SK-N-SH treated with all-trans-retinoic acid at 6 μM for 48 hours (cell line): Measurements from ENCODE around the gene GTF2F2.

Experiments used
- ATAC-seq: fragments of 200-7000 bp; cut with Tn5 transposase; 3 replicates; pipeline ENCODE4 v1.9.1; 2020; ENCODE audit warnings: mild to moderate bottlenecking, moderate library complexity
- ARNTL ChIP-seq: fragments of 450-650 bp; formaldehyde crosslinking; IDR thresholded peaks from 2 replicates; pipeline ENCODE4 v1.5.0; 2020; ENCODE audit warnings: low read depth, mild to moderate bottlenecking, moderate library complexity, borderline replicate concordance
- BACH2 ChIP-seq: fragments of 250-450 bp; sonication (Bioruptor Pico); IDR thresholded peaks from 2 replicates; pipeline ENCODE4 v1.9.0; 2021; ENCODE audit warnings: mild to moderate bottlenecking, borderline replicate concordance
- CREB5 ChIP-seq: fragments of 250-450 bp; sonication (Bioruptor Pico); IDR thresholded peaks from 2 replicates; pipeline ENCODE4 v1.5.1; 2020; ENCODE audit warnings: low read depth, mild to moderate bottlenecking, moderate library complexity
- CSDC2 ChIP-seq: fragments of 250-450 bp; sonication (Bioruptor Pico); IDR thresholded peaks from 2 replicates; pipeline ENCODE4 v1.5.0; 2020; ENCODE audit warnings: mild to moderate bottlenecking, moderate library complexity
- ESRRG ChIP-seq: fragments of 250-450 bp; sonication (Bioruptor Pico); IDR thresholded peaks from 2 replicates; pipeline ENCODE4 v1.6.1; 2021; ENCODE audit warnings: mild to moderate bottlenecking
- GLIS3 ChIP-seq: fragments of 250-450 bp; sonication (Bioruptor Pico); IDR thresholded peaks from 2 replicates; pipeline ENCODE4 v1.5.0; 2020; ENCODE audit warnings: mild to moderate bottlenecking, moderate library complexity
- ISL1 ChIP-seq: fragments of 250-450 bp; sonication (Bioruptor Pico); IDR thresholded peaks from 2 replicates; pipeline ENCODE4 v2.1.2; 2022; ENCODE audit warnings: mild to moderate bottlenecking, moderate library complexity
- OSR1 ChIP-seq: fragments of 250-450 bp; sonication (Bioruptor Pico); IDR thresholded peaks from 2 replicates; pipeline ENCODE4 v1.8.0; 2022; ENCODE audit warnings: moderate library complexity, mild to moderate bottlenecking, inconsistent platforms
- POU6F1 ChIP-seq: fragments of 250-450 bp; sonication (Bioruptor Pico); IDR thresholded peaks from 2 replicates; pipeline ENCODE4 v1.8.0; 2021; ENCODE audit warnings: low read depth, mild to moderate bottlenecking, moderate library complexity, borderline replicate concordance
- PPARA ChIP-seq: fragments of 250-450 bp; sonication (Bioruptor Pico); IDR thresholded peaks from 2 replicates; pipeline ENCODE4 v1.5.0; 2020; ENCODE audit warnings: mild to moderate bottlenecking, borderline replicate concordance
- RARB ChIP-seq: fragments of 250-450 bp; sonication (Bioruptor Pico); IDR thresholded peaks from 2 replicates; pipeline ENCODE4 v1.8.0; 2021; ENCODE audit warnings: mild to moderate bottlenecking, moderate library complexity
- SNAI2 ChIP-seq: fragments of 250-450 bp; sonication (Bioruptor Pico); IDR thresholded peaks from 2 replicates; pipeline ENCODE4 v1.5.0; 2020; ENCODE audit warnings: mild to moderate bottlenecking, moderate library complexity
- TCF4 ChIP-seq: fragments of 250-450 bp; sonication (Bioruptor Pico); IDR thresholded peaks from 2 replicates; pipeline ENCODE4 v1.8.0; 2021; ENCODE audit warnings: mild to moderate bottlenecking, moderate library complexity, borderline replicate concordance
- TOX ChIP-seq: fragments of 250-450 bp; sonication (Bioruptor Pico); IDR thresholded peaks from 2 replicates; pipeline ENCODE4 v1.8.0; 2021; ENCODE audit warnings: mild to moderate bottlenecking, moderate library complexity, borderline replicate concordance
- ZC3H10 ChIP-seq: fragments of 250-450 bp; sonication (Bioruptor Pico); IDR thresholded peaks from 2 replicates; pipeline ENCODE4 v1.5.1; 2021; ENCODE audit warnings: mild to moderate bottlenecking, moderate library complexity
- ZFP3 ChIP-seq: fragments of 250-450 bp; sonication (Bioruptor Pico); IDR thresholded peaks from 2 replicates; pipeline ENCODE4 v1.5.0; 2020; ENCODE audit warnings: mild to moderate bottlenecking, moderate library complexity
- ZFP30 ChIP-seq: fragments of 450-650 bp; formaldehyde crosslinking; IDR thresholded peaks from 2 replicates; pipeline ENCODE4 v1.5.0; 2022; ENCODE audit warnings: mild to moderate bottlenecking, moderate library complexity
- ZNF565 ChIP-seq: fragments of 450-650 bp; formaldehyde crosslinking; conservative IDR thresholded peaks from 2 replicates; pipeline ENCODE4 v1.5.0; 2020; ENCODE audit warnings: low read depth, mild to moderate bottlenecking, moderate library complexity
- ZNF70 ChIP-seq: fragments of 450-650 bp; formaldehyde crosslinking; IDR thresholded peaks from 2 replicates; pipeline ENCODE4 v1.5.0; 2020; ENCODE audit warnings: mild to moderate bottlenecking, moderate library complexity
- ZNF8 ChIP-seq: fragments of 450-650 bp; formaldehyde crosslinking; IDR thresholded peaks from 2 replicates; pipeline ENCODE4 v1.5.0; 2020; ENCODE audit warnings: mild to moderate bottlenecking, moderate library complexity
- TF ChIP-seq, protein P1 (sequence below): fragments of 250-450 bp; sonication (Bioruptor Pico); IDR thresholded peaks from 2 replicates; pipeline ENCODE4 v1.5.0; 2020; ENCODE audit warnings: mild to moderate bottlenecking, moderate library complexity
- TF ChIP-seq, protein P2 (sequence below): fragments of 250-450 bp; sonication (Bioruptor Pico); IDR thresholded peaks from 2 replicates; pipeline ENCODE4 v1.8.0; 2020; ENCODE audit warnings: mild to moderate bottlenecking, moderate library complexity, borderline replicate concordance

Gene GTF2F2

GRCh38 chr13:45226024-45226423 is 105.7 kb downstream of the GTF2F2 start:
- ATAC-seq: no peak
- no peak for TF ChIP-seq RARB (CRISPR knock-in tag)

DNA sequence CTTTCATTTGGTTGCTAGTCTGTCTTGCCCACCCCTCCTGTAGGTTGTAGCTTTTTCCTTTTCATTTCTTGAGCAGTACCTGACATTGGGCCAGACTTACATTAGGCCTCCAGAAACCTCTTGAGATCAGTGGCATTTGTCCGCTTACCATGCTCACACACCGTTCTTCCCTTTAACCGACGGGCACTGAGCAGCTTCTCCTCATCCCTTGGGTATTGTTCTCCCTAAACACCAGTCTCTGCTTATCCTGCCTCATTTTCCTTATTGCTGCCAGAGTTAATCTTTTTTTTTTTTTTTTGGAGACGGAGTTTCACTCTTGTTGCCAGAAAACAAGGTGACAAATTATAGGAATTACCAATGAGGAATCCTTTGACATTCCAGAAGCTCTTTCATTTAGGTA is 107.7 kb downstream of the GTF2F2 start:
- TF ChIP-seq CSDC2 (no peak), GLIS3 (CRISPR knock-in tag) (no peak), RARB (CRISPR knock-in tag) (no peak), ZNF8 (CRISPR knock-in tag) (no peak), SNAI2 (CRISPR knock-in tag) (no peak), OSR1 (CRISPR knock-in tag) (no peak), ESRRG (no peak), ZFP3 (CRISPR knock-in tag) (no peak), ISL1 (no peak), CREB5 (no peak), ZNF70 (no peak), BACH2 (CRISPR knock-in tag) (no peak), ZC3H10 (no peak)
- TF ChIP-seq, protein P1, sequence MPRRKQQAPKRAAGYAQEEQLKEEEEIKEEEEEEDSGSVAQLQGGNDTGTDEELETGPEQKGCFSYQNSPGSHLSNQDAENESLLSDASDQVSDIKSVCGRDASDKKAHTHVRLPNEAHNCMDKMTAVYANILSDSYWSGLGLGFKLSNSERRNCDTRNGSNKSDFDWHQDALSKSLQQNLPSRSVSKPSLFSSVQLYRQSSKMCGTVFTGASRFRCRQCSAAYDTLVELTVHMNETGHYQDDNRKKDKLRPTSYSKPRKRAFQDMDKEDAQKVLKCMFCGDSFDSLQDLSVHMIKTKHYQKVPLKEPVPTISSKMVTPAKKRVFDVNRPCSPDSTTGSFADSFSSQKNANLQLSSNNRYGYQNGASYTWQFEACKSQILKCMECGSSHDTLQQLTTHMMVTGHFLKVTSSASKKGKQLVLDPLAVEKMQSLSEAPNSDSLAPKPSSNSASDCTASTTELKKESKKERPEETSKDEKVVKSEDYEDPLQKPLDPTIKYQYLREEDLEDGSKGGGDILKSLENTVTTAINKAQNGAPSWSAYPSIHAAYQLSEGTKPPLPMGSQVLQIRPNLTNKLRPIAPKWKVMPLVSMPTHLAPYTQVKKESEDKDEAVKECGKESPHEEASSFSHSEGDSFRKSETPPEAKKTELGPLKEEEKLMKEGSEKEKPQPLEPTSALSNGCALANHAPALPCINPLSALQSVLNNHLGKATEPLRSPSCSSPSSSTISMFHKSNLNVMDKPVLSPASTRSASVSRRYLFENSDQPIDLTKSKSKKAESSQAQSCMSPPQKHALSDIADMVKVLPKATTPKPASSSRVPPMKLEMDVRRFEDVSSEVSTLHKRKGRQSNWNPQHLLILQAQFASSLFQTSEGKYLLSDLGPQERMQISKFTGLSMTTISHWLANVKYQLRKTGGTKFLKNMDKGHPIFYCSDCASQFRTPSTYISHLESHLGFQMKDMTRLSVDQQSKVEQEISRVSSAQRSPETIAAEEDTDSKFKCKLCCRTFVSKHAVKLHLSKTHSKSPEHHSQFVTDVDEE (CRISPR knock-in tag): no peak

GRCh38 chr13:45229172-45229571 is 108.9 kb downstream of the GTF2F2 start:
- TF ChIP-seq RARB (CRISPR knock-in tag): no peak
- no peak for TF ChIP-seq ZNF565 (CRISPR knock-in tag)
- TF ChIP-seq ZNF70: no peak
- TF ChIP-seq POU6F1 (CRISPR knock-in tag): no peak
- TF ChIP-seq TOX (CRISPR knock-in tag): no peak
- no peak for TF ChIP-seq TCF4 (CRISPR knock-in tag)
- no peak for TF ChIP-seq CSDC2
- TF ChIP-seq PPARA (CRISPR knock-in tag): no peak
- TF ChIP-seq, protein P2, sequence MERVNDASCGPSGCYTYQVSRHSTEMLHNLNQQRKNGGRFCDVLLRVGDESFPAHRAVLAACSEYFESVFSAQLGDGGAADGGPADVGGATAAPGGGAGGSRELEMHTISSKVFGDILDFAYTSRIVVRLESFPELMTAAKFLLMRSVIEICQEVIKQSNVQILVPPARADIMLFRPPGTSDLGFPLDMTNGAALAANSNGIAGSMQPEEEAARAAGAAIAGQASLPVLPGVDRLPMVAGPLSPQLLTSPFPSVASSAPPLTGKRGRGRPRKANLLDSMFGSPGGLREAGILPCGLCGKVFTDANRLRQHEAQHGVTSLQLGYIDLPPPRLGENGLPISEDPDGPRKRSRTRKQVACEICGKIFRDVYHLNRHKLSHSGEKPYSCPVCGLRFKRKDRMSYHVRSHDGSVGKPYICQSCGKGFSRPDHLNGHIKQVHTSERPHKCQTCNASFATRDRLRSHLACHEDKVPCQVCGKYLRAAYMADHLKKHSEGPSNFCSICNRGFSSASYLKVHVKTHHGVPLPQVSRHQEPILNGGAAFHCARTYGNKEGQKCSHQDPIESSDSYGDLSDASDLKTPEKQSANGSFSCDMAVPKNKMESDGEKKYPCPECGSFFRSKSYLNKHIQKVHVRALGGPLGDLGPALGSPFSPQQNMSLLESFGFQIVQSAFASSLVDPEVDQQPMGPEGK (CRISPR knock-in tag): no peak
- no peak for TF ChIP-seq ZFP3 (CRISPR knock-in tag)
- no peak for TF ChIP-seq CREB5
- TF ChIP-seq GLIS3 (CRISPR knock-in tag): no peak
- no peak for TF ChIP-seq ARNTL (CRISPR knock-in tag)
- TF ChIP-seq ISL1: no peak
- TF ChIP-seq ZFP30 (CRISPR knock-in tag): no peak
- TF ChIP-seq, protein P1 (CRISPR knock-in tag): no peak
- TF ChIP-seq OSR1 (CRISPR knock-in tag): no peak
- no peak for TF ChIP-seq SNAI2 (CRISPR knock-in tag)
- no peak for TF ChIP-seq BACH2 (CRISPR knock-in tag)
- no peak for ATAC-seq

More for the DNA sequence above, 107.7 kb downstream of the GTF2F2 start:
- no peak for ATAC-seq
